GM18499 (cell line): ENCODE results near the gene COQ9.
"Not testable (repeated sequence)": the region's sequence is repeated elsewhere in the genome, so short reads cannot be mapped to it uniquely, and the experiment has no call there.

Source experiments
- ATAC-seq: cut with Tn5 transposase; IDR thresholded peaks from one replicate; pipeline ENCODE4 v1.9.1; 2021; ENCODE audit warnings: moderate number of reproducible peaks; ENCODE audit not compliant: insufficient read depth, unreplicated experiment

The COQ9 gene

GRCh38 chr16:57484515-57485005 is 37.3 kb downstream of the COQ9 start:
- no peak for ATAC-seq

DNA sequence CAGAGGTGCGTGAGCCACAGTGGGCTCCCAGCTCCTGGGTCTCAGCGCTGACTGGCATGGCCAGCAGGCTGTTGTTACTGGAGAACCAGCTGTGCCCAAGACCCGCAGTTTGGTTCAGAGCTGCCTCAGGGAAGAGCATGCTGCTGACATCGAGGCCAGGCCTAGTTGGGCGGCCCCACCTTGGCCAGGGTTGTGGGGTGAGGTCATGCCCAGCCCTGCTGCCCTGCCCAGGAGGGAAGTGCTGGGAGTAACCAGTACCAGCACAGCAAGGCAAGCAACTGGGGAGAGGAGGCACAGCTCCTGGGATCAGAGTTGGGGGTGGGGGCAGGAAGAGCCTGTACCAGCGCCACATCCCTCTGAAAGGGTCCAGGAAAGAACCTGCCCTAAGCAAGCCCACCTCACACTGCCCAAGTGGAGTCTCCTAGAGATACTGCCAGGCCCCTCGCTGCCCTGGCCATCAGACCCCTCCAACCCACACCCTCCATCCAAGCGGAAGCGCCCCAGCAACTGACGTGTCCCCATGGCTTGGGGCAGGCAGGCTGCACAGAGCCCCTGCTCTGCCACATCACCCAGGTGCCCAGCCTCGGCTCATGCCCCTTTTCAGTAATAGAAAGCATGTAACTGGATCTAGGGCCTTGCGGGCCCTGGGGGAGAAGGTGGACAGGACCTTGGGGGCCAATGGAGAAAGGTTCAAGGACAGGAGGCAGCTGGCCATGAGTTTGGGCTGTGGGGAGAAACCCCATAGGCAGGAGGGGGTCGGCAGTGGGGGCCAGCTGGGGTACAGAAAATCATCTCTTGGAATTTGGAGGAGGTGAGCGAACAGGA is 38.0 kb downstream of the COQ9 start:
- ATAC-seq = no peak

- ATAC-seq = no peak
Observed at GRCh38 chr16:57485916-57486857, 38.9 kb downstream of the COQ9 start, which contains the start of gene DOK4. DOK4 (minus strand) TSS chr16:57486493; CDS start chr16:57479507, 6,986 bp downstream.

- ATAC-seq = no peak
Observed at GRCh38 chr16:57486858-57487834, 39.9 kb downstream of the COQ9 start.

GRCh38 chr16:57489229-57489628 is 42.0 kb downstream of the COQ9 start:
- ATAC-seq = no peak

- no peak for ATAC-seq
Observed at GRCh38 chr16:57493767-57494166, 46.5 kb downstream of the COQ9 start.

DNA sequence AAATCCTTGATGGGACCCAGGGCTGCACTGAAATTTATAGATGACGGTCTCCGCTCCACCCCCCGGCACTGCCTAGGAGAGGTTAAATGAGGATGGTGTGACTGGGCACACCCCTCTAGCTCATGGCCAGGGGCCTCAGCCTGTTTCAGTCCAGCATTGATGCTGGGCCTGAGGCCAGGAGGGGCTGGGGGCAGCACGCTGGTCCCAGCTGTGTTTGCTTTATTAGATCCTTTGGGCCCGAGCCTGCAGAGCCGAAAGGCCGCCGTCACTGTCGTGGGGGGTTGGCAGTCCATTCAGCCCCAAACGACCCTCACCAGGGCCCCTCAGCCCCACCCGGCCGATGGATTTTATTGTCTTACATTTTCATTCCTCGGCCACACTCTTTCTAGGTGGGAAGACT is 49.8 kb downstream of the COQ9 start:
- ATAC-seq = no peak

GRCh38 chr16:57498031-57498430 is 50.8 kb downstream of the COQ9 start:
- no peak for ATAC-seq

GRCh38 chr16:57499941-57500340 is 52.7 kb downstream of the COQ9 start:
- not testable (repeated sequence) for ATAC-seq

DNA sequence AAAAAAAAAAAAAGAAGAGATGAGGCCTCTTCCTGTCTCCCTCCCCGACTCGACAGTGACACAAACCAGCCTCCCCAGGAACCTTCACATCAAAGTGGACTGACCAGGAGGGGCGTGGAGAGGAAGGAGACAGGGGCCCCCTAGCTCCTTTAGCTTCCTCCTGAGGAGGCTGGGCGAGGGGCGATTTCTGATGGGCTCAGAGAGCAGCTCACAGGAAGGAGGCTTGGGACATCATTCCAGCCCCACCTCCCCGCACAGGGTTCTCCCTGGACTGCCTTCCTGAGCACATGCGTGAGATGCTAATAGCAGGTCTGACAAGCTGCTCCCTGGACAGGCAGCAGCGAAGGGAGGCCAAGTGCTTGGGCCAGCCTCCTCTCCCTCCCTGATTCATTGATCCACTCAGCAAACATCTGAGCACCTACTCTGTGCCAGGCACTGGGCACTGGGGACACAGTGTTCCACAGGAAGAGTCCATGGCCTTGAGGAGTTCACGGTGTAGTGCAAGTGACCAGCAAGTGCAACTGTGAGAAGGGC is 53.4 kb downstream of the COQ9 start:
- no peak for ATAC-seq

DNA sequence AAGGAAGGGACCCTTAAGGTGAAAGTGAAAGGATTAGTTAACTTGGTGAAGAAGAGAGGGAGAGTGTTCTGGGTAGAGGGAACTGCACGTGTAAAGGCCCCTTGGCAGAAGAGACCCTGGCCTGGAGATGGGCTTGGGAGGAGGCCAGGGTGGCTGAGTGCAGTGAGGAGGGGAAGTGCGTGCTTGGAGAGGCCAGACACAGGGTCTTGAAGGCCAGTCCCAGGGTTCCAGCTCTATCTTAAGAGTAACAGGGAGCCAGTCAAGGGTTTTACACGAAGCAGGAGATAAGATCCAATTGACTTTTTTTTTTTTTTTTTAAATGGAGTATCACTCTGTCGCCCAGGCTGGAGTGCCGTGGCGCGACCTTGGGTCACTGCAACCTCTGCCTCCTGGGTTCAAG is 54.2 kb downstream of the COQ9 start:
- ATAC-seq = no peak

DNA sequence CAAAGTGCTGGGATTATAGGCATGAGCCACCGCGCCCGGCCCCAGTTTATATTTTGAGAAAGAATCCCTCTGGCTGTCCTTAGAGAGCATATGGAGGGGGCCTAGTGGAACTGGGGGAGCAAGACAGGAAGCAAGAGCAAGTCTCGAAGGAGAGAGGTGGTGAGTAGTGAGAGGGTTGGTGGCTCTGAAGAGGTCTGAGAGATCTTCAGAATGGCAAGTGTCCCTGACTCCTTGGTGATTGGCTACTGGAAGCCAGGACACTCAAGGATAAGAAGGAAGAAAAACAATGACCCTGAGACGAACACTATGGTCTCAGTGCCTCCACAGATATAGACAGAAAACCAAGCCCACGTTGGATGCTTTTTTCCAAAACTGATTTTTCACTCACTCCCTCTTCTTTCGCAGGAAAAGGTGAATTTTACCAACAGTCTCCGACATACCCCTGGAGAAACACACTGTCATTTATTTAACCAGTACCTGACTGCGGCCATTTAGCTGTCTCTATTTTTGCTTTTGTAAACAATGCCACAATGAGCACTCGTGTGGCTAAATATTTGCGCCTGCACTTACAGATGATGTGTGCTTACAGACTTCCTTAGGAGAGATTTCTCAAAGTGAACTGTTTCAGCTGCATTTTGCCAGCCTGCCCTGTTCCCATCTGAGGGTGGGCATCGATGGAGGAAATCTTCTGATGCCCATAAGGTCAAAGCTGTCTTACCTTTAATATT is 54.9 kb downstream of the COQ9 start:
- no peak for ATAC-seq

DNA sequence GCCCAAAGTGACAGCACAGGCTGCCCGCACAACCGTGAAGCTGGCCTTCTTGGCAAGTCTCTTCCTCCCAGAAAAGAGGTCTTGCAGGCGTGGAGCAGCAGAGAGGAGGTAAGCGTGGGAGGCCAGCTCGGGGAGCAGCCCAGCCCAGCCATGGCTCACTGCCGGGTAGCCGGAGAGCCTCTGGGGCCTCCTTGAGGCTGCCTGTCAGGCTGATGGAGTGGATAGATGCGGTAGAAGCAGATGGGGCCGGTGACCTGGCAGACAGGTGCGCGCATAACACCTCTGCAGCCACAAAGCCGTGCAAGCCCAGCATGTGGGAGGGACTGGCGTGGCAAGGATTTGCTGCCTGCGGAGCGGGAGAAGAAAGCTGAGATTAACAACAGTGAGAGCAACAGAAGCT is 56.1 kb downstream of the COQ9 start:
- no peak for ATAC-seq

GRCh38 chr16:57504001-57504400 is 56.7 kb downstream of the COQ9 start:
- ATAC-seq = no peak

- no peak for ATAC-seq
Observed at GRCh38 chr16:57504491-57504890, 57.2 kb downstream of the COQ9 start.

- no peak for ATAC-seq
Observed at GRCh38 chr16:57505169-57505568, 57.9 kb downstream of the COQ9 start.

GRCh38 chr16:57507136-57508034 is 60.1 kb downstream of the COQ9 start:
- ATAC-seq = no peak

- no peak for ATAC-seq
Observed at GRCh38 chr16:57508035-57508425, 60.8 kb downstream of the COQ9 start.
